OCI-M2 (cell line): Measurements from ENCODE around the gene SLC34A1.
"Not testable (repeated sequence)": the region's sequence is repeated elsewhere in the genome, so short reads cannot be mapped to it uniquely, and the experiment has no call there.

Source experiments
- DNase-seq: peaks from one replicate; lab custom pipeline; 2025; ENCODE audit not compliant: unreplicated experiment; lab: John Stamatoyannopoulos, UW

SLC34A1 gene, protein sequence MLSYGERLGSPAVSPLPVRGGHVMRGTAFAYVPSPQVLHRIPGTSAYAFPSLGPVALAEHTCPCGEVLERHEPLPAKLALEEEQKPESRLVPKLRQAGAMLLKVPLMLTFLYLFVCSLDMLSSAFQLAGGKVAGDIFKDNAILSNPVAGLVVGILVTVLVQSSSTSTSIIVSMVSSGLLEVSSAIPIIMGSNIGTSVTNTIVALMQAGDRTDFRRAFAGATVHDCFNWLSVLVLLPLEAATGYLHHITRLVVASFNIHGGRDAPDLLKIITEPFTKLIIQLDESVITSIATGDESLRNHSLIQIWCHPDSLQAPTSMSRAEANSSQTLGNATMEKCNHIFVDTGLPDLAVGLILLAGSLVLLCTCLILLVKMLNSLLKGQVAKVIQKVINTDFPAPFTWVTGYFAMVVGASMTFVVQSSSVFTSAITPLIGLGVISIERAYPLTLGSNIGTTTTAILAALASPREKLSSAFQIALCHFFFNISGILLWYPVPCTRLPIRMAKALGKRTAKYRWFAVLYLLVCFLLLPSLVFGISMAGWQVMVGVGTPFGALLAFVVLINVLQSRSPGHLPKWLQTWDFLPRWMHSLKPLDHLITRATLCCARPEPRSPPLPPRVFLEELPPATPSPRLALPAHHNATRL

DNA sequence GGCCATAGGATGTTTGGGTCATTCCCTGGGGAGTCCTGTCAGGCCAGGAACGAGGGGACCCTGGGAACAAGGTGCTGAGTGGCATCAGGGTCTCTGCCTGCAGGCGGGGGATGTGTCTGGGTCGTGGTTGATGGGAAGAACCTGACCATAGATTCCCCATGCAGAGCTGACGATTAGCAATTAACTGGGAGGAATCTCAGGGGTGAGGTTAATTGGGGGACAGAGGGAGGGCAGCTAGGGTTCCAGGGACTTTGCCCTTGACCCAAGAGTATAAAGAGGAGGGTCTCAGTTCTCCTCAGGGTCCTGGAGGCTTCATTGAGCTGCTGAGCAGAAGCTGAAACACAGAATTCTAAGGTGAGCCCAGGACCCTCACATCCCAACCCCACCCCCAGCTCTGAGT lies at the start of gene SLC34A1:
TSS of gene SLC34A1 (plus strand) at position 301 of the 400 bp plus-strand sequence. CDS start 1,308 bp downstream, outside the sequence.
- no peak for DNase-seq

GRCh38 chr5:177334781-177335700 lies 49.2 kb upstream of the SLC34A1 start:
- DNase-seq, result no peak

DNA sequence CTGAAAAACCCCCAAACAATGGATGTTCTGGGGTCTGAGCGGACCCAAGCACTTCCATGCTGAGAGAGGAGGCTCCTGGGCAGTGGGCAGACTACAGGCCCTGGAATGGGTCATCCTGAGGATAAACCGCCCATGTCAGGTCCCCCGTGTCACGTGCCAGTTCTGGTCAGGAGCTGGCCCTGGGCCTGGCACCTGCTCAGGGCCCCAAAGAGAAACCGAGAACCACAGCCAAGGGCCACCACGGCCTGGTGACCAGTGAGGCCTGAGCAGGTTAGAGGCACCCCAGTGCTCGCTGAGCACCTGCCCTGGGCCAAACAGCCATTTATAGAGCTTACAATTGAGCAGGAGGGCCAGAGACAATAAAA lies 48.6 kb upstream of the SLC34A1 start:
- DNase-seq, result no peak

DNA sequence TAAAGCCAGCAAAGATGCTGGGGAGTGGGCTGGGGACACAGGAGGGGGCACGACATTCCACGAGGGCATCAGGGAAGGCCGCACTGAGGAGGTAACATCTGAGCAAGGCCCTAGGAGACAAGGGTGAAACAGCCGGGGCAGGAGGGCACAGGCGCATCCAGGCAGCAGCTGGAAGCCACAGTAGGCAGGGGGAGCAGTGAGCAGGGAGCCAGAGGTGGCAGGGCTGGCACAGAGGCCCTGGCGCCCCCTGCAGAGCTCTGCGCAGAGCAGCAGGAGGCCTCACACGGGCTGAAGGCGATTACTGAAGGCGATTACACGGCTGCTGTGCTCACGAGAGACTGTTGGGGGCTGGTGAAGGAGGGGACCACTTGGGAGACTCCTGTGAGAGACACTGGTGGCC lies 48.1 kb upstream of the SLC34A1 start:
- no peak for DNase-seq

DNA sequence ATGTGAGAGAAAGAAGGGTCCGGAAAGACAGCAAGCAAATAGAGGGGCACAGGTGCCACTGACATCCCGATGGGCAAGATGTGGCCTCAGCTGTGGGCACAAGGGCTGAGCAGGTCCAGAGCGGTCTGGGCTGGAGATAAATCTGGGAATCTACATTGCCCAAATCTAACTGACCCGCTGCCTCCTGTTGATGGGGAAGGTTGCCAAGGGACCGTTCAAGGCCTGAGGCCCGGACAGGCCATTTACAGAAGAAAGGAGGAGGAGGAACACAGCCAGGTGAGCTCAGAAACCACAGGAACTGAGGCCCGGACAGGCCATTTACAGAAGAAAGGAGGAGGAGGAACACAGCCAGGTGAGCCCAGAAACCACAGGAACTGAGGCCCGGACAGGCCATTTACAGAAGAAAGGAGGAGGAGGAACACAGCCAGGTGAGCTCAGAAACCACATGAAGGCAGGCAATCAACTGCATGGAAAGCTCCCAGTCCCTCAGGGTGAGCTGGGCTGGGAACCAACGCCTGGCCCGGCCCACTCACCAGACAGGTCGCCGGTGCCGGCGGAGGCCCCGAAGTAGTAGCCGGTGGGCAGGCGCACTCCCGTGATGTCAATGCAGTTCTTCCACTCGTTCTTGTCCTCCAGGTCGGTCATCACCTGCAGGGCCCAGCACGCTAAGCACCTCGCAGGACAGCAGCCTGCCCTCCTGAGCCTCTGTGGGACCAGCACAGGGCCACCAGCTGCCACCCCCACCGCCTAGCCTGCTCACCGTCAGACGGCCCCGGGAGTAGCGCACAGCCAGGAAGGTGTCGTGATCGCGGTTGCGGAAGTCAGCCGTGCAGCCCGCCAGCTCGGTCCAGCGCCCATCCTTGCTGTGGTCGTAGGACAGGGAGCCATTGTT lies 47.4 kb upstream of the SLC34A1 start:
- no peak for DNase-seq

- DNase-seq, result no peak
Measured at GRCh38 chr5:177338251-177339106, 45.8 kb upstream of the SLC34A1 start.

- no peak for DNase-seq
Measured at GRCh38 chr5:177339107-177339638, 45.1 kb upstream of the SLC34A1 start.

DNA sequence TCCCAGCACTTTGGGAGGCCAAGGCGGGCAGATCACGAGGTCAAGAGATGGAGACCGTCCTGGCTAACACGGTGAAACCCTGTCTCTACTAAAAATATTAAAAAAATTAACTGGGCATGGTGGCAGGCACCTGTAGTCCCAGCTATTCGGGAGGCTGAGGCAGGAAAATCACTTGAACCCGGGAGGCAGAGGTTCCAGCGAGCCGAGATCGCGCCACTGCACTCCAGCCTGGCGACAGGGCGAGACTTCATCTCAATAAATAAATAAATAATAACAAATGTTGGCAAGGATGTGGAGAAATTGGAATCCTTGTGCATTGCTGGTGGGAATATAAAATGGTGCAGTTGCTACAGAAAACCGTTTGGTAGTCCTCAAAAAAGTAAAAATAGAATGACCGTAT lies 41.2 kb upstream of the SLC34A1 start:
- not testable (repeated sequence) for DNase-seq

DNA sequence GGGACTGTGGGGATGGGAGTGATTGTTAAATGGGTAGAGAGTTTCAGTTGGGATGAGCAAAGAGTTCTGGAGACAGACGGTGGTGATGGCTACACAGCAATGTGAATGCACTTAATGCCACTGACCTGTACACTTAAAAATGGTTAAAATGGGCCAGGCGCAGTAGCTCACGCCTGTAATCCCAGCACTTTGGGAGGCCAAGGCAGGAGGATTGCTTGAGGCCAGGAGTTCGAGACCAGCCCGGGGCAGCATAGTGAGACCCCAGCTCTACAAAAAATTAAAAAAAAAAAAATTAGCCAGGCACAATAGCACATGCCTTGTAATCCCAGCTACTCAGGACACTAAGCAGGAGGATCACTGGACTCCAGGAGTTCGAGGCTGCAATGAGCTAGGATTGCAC lies 40.5 kb upstream of the SLC34A1 start:
- DNase-seq, result no peak

- no peak for DNase-seq
Measured at GRCh38 chr5:177344891-177345290, 39.3 kb upstream of the SLC34A1 start.

GRCh38 chr5:177346820-177347219 lies 37.4 kb upstream of the SLC34A1 start:
- DNase-seq, result no peak

DNA sequence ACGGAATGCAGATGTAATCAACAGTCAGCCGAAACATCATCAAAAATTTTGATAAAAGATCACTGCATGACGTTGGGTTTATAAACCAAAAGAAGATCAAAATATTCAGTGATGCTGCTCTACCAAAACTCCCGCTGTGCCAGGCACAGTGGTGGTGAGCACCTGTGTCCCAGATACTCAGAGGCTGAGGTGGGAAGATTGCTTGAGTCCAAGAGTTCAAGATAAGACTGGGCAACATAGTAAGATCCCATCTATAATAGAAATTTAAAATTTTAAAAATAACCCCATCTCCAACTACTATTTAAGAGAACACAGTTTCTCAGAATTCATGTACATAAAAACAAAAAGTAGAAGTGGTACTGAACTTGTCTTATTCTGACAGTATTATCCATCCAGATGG lies 36.5 kb upstream of the SLC34A1 start:
- no peak for DNase-seq

DNA sequence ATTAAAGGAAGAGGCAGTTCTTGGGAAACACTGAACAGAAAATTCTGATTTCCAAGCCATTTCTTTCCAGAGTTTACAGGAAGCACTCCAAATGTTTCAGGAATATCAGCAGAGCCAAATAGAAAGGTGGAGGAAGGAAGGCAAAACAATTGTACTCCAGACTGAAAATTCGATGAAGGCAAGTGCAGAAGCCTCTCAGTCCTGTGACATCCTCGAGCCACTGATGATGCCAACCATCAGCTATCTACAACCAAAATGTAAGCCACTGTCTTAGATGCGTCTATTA lies 34.9 kb upstream of the SLC34A1 start:
- DNase-seq, result no peak

DNA sequence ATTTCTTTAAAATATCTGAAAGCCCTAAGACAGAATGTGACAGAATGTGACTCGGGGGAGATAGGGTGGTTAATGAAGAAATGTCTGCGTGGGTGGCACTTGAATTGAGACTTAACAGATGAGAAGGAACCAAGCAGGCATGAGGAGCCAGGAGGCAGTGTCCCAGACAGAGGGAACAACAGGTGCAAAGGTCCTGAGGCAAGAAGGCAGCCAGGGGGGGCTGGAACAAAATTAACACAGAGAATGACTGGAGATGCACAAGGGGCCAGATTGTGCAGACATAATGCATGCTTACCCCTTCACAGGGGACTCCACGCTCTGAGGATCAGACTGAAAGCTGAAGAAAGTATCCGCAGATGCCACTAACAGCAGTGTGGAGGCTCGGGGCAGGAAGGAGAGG lies 34.5 kb upstream of the SLC34A1 start:
- DNase-seq, result no peak

DNA sequence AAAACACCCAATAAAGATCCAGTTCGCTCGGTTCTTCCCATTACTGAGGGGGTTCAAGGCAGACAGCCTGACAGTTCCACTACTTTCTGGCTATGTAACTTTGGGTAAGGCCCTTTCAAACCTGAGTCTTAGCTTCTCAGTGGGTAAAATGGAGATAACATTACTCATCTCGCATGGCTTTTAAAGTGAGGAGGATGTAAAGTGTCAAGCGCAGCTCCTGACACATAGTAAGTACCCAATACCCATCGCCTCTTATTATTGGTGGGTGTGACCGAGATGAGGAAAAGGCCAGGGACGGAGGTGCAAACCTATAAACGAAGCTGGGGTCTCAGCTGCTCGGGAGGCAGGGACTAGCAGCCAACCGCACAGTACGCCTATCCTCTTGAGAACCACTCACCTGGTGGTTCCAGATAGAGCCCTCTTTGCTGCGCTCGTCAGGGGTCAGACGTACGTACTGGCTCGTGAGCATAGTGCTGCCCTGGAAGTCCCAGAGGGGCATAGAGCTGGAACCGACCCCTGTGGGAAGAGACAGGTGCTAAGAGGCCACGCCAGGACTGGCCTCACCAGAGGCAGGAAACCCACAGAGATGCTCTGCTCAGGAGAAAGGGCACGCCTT lies 33.4 kb upstream of the SLC34A1 start:
- DNase-seq, result no peak

DNA sequence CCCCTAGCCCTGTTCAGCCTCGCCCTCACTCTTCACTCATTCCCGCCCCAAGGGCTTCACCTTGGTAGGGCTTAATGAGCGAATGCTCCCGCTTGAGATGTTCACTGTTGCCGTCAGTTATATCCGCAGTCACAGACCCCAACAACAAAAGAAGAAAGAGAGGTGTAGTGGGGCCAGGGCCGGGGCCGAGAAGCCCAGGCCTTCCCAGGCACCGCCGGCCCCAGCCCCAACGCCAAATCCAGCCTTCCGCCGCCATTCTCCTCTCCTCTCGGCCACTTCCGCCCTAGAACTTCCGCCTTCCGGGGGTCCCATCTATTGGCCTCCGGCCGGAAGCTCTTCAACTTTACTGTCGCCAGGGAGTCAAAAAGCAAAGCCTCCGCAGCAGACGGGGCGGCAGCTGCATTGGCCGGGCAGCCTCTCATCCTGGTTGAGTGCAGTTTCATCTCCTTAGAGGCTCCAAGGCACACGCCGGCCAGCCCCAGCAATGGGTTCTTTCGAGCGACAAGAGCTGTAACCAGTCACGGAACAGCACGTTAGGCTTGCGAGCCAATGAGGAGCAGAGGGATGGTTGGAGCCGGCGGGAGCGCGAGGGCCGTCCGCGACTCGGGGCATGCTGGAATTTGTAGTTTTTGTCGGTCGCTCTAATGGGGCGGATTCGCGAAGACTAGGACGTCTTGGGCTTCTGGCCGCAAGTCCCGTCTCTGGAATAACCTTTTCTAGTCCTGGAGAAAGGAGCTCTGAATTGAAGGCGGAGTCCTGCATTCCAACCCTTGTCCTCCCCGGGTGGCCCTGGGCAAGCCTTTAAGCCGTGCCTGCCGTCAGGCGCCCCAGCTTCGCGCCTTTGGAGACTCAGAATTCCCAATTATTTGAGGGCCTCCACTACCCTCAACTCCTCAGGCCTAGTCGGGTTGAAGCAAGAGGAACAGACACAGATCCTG lies 32.6 kb upstream of the SLC34A1 start, which contains the start of gene LMAN2:
TSS of gene LMAN2 (minus strand) at position 277 of the 938 bp plus-strand sequence. CDS start at position 256, 21 bp downstream.
- peak; percentile 10 for DNase-seq

- no peak for DNase-seq
Measured at GRCh38 chr5:177353093-177353492, 31.1 kb upstream of the SLC34A1 start.

DNA sequence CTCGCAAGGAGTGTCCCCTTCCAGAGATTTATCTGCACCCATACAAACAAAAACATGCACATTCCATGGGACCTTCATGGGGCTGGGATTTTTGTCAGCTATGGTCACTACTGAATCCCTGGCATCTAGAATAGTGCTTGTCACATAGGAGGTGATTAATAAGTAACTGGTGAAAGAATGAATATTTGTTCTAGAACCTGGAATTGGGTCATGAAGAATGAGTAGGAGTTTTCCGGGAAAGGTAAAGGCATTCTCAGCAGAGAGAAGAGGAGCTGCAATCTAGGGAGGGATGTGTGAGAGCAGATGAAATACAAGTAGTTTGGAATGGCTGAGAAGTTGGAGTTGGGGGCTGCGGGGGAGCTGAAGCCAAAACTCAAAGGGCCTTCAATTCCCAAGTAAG lies 30.0 kb upstream of the SLC34A1 start:
- DNase-seq, result no peak
